ENCODE results near the gene IGSF21.

The IGSF21 gene

DNA sequence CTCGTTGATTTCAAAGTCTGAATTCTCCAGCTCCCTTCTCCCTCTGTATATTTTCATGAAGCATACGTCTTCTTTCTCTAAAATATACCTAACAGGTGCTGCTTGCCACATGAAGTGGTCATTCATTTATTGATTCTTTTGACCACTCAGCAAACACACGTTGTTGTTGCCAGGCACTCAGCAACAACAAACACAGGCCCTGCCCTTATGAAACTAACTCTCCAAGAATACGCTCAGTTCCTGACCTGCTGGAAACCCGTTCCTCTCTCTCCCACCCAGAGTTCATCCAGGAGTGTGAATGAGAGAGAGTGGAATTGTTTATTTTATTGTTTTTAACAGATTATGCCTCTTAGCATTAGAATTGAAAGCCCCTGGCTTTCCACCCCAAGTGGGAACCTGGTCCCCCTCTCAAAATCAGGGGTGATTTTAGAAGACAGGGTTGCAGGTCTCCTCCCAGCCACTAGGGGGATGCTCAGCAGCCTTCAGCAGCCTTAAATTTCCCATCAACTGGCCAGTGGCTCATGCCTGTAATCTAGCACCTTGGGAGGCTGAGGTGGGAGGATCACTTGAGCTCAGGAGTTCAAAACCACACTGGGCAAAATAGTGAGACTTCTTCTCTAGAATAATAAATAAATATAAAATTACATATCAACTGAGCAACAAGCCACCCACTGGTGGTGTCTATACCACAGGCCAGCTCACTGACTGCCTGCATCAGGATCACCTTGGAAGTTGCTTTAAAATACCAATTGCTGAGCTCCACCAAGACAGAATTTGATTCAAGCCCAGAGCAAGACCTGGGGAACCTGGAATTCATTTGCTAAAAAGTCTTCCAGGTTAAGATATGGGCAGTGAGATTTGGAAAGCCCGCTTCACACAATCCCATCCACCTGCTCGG is 192.1 kb downstream of the IGSF21 start:
- TF ChIP-seq, protein P1, sequence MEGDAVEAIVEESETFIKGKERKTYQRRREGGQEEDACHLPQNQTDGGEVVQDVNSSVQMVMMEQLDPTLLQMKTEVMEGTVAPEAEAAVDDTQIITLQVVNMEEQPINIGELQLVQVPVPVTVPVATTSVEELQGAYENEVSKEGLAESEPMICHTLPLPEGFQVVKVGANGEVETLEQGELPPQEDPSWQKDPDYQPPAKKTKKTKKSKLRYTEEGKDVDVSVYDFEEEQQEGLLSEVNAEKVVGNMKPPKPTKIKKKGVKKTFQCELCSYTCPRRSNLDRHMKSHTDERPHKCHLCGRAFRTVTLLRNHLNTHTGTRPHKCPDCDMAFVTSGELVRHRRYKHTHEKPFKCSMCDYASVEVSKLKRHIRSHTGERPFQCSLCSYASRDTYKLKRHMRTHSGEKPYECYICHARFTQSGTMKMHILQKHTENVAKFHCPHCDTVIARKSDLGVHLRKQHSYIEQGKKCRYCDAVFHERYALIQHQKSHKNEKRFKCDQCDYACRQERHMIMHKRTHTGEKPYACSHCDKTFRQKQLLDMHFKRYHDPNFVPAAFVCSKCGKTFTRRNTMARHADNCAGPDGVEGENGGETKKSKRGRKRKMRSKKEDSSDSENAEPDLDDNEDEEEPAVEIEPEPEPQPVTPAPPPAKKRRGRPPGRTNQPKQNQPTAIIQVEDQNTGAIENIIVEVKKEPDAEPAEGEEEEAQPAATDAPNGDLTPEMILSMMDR (IDR thresholded peaks at IDR 0.05; ENCODE audit: control extremely low read depth, extremely low read depth, low read depth, missing control alignments), result peak; percentile 54
- ChIA-PET CTCF (interaction anchor here (0.6 to 3.5 kb wide), 16 partner anchors 8 to 284 kb away, joined by 3 to 16 read pairs (median 3); no protein-coding TSS in a partner anchor), POLR2A (no interaction called here)
- DNase-seq (ENCODE audit: extremely low spot score), result peak; percentile 65

DNA sequence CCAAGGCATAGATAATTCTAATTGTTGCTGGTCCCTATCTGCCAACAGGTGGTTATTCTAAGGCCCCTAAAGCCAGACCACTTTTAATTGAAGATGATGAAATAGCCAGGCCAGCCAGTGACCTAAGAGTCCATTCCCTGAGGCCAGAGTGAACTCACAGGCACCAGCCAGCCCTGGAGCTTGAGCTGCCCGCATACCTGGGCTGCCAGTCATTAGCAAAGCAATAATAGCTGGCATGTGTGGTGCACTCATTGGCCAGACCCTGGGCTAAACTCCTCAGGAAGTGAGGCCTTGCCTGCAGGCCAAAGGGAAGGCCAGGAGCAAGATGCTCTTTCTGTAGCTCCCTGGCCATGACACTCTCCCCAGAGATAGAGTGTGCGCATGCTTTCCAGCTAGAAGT is 192.8 kb downstream of the IGSF21 start:
- TF ChIP-seq, protein P1 (IDR thresholded peaks at IDR 0.05; ENCODE audit: control extremely low read depth, extremely low read depth, low read depth, missing control alignments), result no peak
- CTCF ChIA-PET, result interaction anchor here (0.6 to 3.5 kb wide), 8 partner anchors 8 to 283 kb away, joined by 3 to 16 read pairs (median 4); no protein-coding TSS in a partner anchor
- DNase-seq (ENCODE audit: extremely low spot score), result no peak
- POLR2A ChIA-PET, result no interaction called here

DNA sequence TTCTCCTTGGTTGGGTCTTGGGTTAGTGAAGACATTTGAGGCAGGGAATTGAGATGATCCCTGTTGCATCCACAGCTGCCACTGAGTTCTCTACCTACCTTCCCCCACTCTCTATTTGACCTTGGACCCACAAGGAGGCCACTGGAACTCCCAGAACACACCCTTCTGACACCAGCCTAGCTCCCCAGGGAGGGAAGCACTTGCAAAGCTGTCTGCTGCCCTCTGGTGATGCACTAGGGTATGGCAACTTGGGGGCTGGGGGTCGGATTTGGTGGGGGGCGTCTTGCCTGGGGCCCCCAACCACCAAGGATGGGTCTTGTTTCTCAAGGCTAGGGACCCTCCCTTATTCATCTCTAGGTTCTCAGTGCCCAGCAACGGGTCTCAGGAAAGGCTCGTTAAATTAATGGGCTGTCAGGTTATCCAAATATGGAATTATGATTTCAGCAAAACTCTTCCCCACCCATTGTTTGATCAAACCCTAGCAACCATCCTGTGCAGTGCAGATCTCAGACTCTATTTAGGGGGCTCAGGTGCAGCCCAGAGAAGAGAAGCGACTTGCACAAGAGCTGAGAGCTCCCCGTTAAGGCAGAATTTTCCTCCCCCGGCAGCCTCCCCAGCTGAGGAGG is 195.3 kb downstream of the IGSF21 start:
- ChIA-PET CTCF (interaction anchor here (1.4 to 1.6 kb wide), 4 partner anchors 9 to 275 kb away, joined by 3 to 8 read pairs (median 3); no protein-coding TSS in a partner anchor), POLR2A (no interaction called here)
- DNase-seq (ENCODE audit: extremely low spot score), result no peak
- TF ChIP-seq, protein P1 (IDR thresholded peaks at IDR 0.05; ENCODE audit: control extremely low read depth, extremely low read depth, low read depth, missing control alignments), result peak; percentile 29

DNA sequence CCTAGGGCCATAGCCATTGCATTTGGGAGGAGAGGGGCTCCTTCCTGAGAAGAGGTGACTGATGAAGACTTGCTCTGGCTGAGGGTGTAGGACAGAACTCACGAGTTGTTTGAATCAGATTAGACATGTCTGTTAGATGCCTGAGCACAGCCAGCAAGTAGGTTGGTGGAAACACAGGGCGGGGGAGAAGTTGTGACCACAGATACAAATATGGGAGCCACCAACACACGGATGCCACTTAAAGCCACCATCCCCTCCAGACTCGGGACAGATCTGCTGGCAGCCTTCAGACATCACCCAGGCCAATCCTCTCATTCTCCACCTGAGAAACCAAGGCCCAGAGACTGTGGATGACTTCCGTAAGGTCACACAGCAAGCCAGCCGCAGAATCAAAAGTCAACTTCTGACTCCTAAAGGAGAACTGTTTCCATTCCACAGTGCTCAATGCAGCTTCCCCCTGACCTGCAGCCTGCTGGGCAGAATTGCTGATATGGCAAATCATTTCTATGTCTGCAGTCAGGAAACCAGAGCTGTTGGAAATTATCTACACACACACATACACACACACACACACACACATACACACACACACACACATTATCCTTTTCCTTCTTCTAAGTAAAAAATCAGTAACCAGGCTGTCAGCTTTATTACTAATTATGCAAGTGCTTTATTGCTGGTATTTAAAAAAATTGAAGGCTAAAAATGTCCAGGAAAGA is 196.7 kb downstream of the IGSF21 start:
- DNase-seq (ENCODE audit: extremely low spot score), result no peak
- TF ChIP-seq, protein P1 (IDR thresholded peaks at IDR 0.05; ENCODE audit: control extremely low read depth, extremely low read depth, low read depth, missing control alignments), result no peak
- ChIA-PET POLR2A (no interaction called here), CTCF (interaction anchor here (1.4 kb wide), 1 partner anchor 274 kb away, joined by 3 read pairs; no protein-coding TSS in a partner anchor)

DNA sequence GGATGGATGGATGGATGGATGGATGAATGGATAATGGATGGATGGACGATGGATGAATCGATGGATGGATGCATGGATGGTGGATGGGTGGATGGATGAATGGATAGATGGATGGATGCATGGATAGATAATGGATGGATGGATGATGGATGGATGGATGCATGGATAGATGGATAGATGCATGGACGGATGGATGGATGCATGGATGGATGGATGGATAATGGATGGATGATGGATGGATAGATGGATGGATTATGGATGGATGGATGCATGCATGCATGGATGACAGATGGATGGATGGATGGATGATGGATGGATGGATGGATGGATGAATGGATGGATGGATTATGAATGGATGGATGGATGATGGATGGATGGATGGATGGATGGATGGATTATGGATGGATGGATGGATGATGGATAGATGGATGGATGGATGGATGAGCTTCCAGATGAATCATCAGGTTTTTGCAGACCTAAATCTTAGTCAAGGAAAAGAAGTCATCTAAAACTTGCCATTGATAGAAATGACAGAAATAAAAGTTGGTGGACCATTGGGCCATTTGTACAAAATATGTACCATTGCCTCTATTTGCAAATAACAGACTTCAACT is 197.7 kb downstream of the IGSF21 start:
- TF ChIP-seq, protein P1 (IDR thresholded peaks at IDR 0.05; ENCODE audit: control extremely low read depth, extremely low read depth, low read depth, missing control alignments), result no peak
- ChIA-PET POLR2A (no interaction called here), CTCF (no interaction called here)
- no peak for DNase-seq (ENCODE audit: extremely low spot score)
